ENCODE data around the gene MSL2. TPM values are rescaled to one million over a fixed set of nuclear protein-coding genes. Genes with fewer than 3 reads are reported as not detected.

MSL2 gene
- total RNA-seq, 2 experiments from 2014 or later = 27.1 to 55.6 TPM

- Histone ChIP-seq H3K36me3 (ENCODE audit: insufficient read depth, low read length) (peaks cover 47% of the 10 kb centered on the region), H3K4me3 (ENCODE audit: low read depth, low read length, poor library complexity, severe bottlenecking) (no peak overlapping the region), H2AFZ (ENCODE audit: low read length) (no peak overlapping the region), H3K4me2 (ENCODE audit: low read length) (no peak overlapping the region), H4K20me1 (ENCODE audit: insufficient read depth, low read length) (peaks cover 21% of the 10 kb centered on the region), H3K4me1 (ENCODE audit: insufficient read depth, low read length, poor library complexity, severe bottlenecking) (no peaks in the 10 kb centered on the region), H3K79me2 (ENCODE audit: insufficient read depth, low read depth, low read length) (peaks cover 99% of the 10 kb centered on the region), H3K9me3 (ENCODE audit: low read length) (peaks cover 25% of the 10 kb centered on the region; the same call in 1 of the 2 replicates), H3K9me2 (ENCODE audit: insufficient read depth, low read length) (no peaks in the 10 kb centered on the region), H3K27ac (ENCODE audit: low read depth, low read length, poor library complexity, severe bottlenecking) (no peak overlapping the region)
- TF ChIP-seq CTCF (conservative IDR thresholded peaks at IDR 0.05; ENCODE audit: low read length) = no peak
- BruUV-seq (replicated peaks) = no TSS peak
- intact Hi-C loops (cut with micrococcal nuclease; ENCODE audit: unreplicated experiment) = no loop called here
- DNase-seq (ENCODE audit: low spot score) = no peak
- POLR2A ChIA-PET = no interaction called here
- CTCF ChIA-PET (ENCODE audit: unreplicated experiment) = no interaction called here
These were observed 34.6 kb downstream of the MSL2 start for GRCh38 chr3:136161516-136161915.

- TF ChIP-seq CTCF (conservative IDR thresholded peaks at IDR 0.05; ENCODE audit: low read length) (no peak), EZH2phosphoT487 (IDR thresholded peaks at IDR 0.05; ENCODE audit: borderline replicate concordance, low read depth, low read length) (no peak)
- H3K4me1 ChIP-seq (ENCODE audit: insufficient read depth, low read length, poor library complexity, severe bottlenecking) = peaks cover 6% of the 10 kb centered on the region
- H2AFZ ChIP-seq (ENCODE audit: low read length) = no peak overlapping the region
- no TSS peak for BruUV-seq (replicated peaks)
- ChIA-PET POLR2A (interaction anchor here (0.6 kb wide), 1 partner anchor 44 kb away, joined by 3 read pairs; no protein-coding TSS in a partner anchor), CTCF (ENCODE audit: unreplicated experiment) (no interaction called here)
- no peak overlapping the region for H3K4me2 ChIP-seq (ENCODE audit: low read length)
- H4K20me1 ChIP-seq (ENCODE audit: insufficient read depth, low read length) = peaks cover 66% of the 10 kb centered on the region
- H3K79me2 ChIP-seq (ENCODE audit: insufficient read depth, low read depth, low read length) = peaks cover 100% of the 10 kb centered on the region
- intact Hi-C loops (cut with micrococcal nuclease; ENCODE audit: unreplicated experiment) = no loop called here
- no peak overlapping the region for H3K4me3 ChIP-seq (ENCODE audit: low read depth, low read length, poor library complexity, severe bottlenecking)
- H3K9me2 ChIP-seq (ENCODE audit: insufficient read depth, low read length) = no peaks in the 10 kb centered on the region
- H3K36me3 ChIP-seq (ENCODE audit: insufficient read depth, low read length) = peaks cover 54% of the 10 kb centered on the region
- no peaks in the 10 kb centered on the region for H3K9me3 ChIP-seq (ENCODE audit: low read length)
- no peak overlapping the region for H3K27ac ChIP-seq (ENCODE audit: low read depth, low read length, poor library complexity, severe bottlenecking)
- DNase-seq (ENCODE audit: low spot score) = no peak
These were observed 43.2 kb downstream of the MSL2 start for GRCh38 chr3:136152963-136153362.

GRCh38 chr3:136152176-136152843, 43.8 kb downstream of the MSL2 start:
- Histone ChIP-seq H4K20me1 (ENCODE audit: insufficient read depth, low read length) (peaks cover 66% of the 10 kb centered on the region), H3K4me2 (ENCODE audit: low read length) (no peak overlapping the region), H3K27ac (ENCODE audit: low read depth, low read length, poor library complexity, severe bottlenecking) (no peak overlapping the region), H3K36me3 (ENCODE audit: insufficient read depth, low read length) (peaks cover 56% of the 10 kb centered on the region), H3K9me2 (ENCODE audit: insufficient read depth, low read length) (no peaks in the 10 kb centered on the region), H3K9me3 (ENCODE audit: low read length) (no peaks in the 10 kb centered on the region), H3K4me1 (ENCODE audit: insufficient read depth, low read length, poor library complexity, severe bottlenecking) (peaks cover 6% of the 10 kb centered on the region), H3K4me3 (ENCODE audit: low read depth, low read length, poor library complexity, severe bottlenecking) (no peak overlapping the region), H3K79me2 (ENCODE audit: insufficient read depth, low read depth, low read length) (peaks cover 100% of the 10 kb centered on the region), H2AFZ (ENCODE audit: low read length) (no peak overlapping the region)
- DNase-seq (ENCODE audit: low spot score) = no peak
- POLR2A ChIA-PET = no interaction called here
- no TSS peak for BruUV-seq (replicated peaks)
- CTCF ChIA-PET (ENCODE audit: unreplicated experiment) = no interaction called here
- intact Hi-C loops (cut with micrococcal nuclease; ENCODE audit: unreplicated experiment) = no loop called here
- TF ChIP-seq EZH2phosphoT487 (IDR thresholded peaks at IDR 0.05; ENCODE audit: borderline replicate concordance, low read depth, low read length) (no peak), CTCF (conservative IDR thresholded peaks at IDR 0.05; ENCODE audit: low read length) (no peak)

Data from OCI-LY7 (cell line).